ENCODE measurements around the gene SAP30BP.

Gene SAP30BP

GRCh38 chr17:75642784-75643642, 24.1 kb upstream of the SAP30BP start:
- H3K4me3 ChIP-seq (ENCODE audit: low read depth, low read length) = no peak overlapping the region
- TF ChIP-seq CTCF (IDR thresholded peaks at IDR 0.05; ENCODE audit: borderline replicate concordance, insufficient read depth, low read depth, low read length) = no peak

GRCh38 chr17:75643643-75644017, 23.5 kb upstream of the SAP30BP start:
- no peak for TF ChIP-seq CTCF (IDR thresholded peaks at IDR 0.05; ENCODE audit: borderline replicate concordance, insufficient read depth, low read depth, low read length)
- no peak overlapping the region for H3K4me3 ChIP-seq (ENCODE audit: low read depth, low read length)

GRCh38 chr17:75645501-75645888, 21.6 kb upstream of the SAP30BP start:
- no peak for TF ChIP-seq CTCF (IDR thresholded peaks at IDR 0.05; ENCODE audit: borderline replicate concordance, insufficient read depth, low read depth, low read length)

GRCh38 chr17:75645889-75646637, 21.1 kb upstream of the SAP30BP start:
- TF ChIP-seq CTCF (IDR thresholded peaks at IDR 0.05; ENCODE audit: borderline replicate concordance, insufficient read depth, low read depth, low read length) = no peak
- H3K4me3 ChIP-seq (ENCODE audit: low read depth, low read length) = no peak overlapping the region

More at GRCh38 chr17:75645501-75645888, 21.6 kb upstream of the SAP30BP start:
- H3K4me3 ChIP-seq (ENCODE audit: low read depth, low read length) = no peak overlapping the region

GRCh38 chr17:75646638-75646992, 20.5 kb upstream of the SAP30BP start:
- TF ChIP-seq CTCF (IDR thresholded peaks at IDR 0.05; ENCODE audit: borderline replicate concordance, insufficient read depth, low read depth, low read length) = no peak
- no peak overlapping the region for H3K4me3 ChIP-seq (ENCODE audit: low read depth, low read length)

- H3K4me3 ChIP-seq (ENCODE audit: low read depth, low read length) = no peak overlapping the region
- no peak for TF ChIP-seq CTCF (IDR thresholded peaks at IDR 0.05; ENCODE audit: borderline replicate concordance, insufficient read depth, low read depth, low read length)
Measured at GRCh38 chr17:75647061-75647460, 20.1 kb upstream of the SAP30BP start.

All from GM12875 (cell line).